Uterus (tissue), 2 donors: ENCODE results near the gene ZNF32.

Experiments used
- CTCF ChIP-seq, 4 experiments: fragments of 200-600 bp in 2 of 4; fragments of 450-650 bp in 2 of 4; sonication (generic) in 2 of 4; IDR thresholded peaks; one replicate each; pipeline ENCODE4 v1.5.1; 2016 to 2019; ENCODE audit warnings: antibody characterized with exemption in 4 of 4, mild to moderate bottlenecking in 2 of 4, moderate library complexity in 1 of 4
- POLR2A ChIP-seq, 2 donors: fragments of 450-650 bp; IDR thresholded peaks; one replicate each; pipeline ENCODE4 v1.6.1; 2016; ENCODE audit warnings: antibody characterized with exemption in 2 of 2, mild to moderate bottlenecking in 1 of 2, moderate library complexity in 1 of 2

GRCh38 chr10:43680035-43680434 is 31.4 kb upstream of the ZNF32 start:
- no peak for TF ChIP-seq CTCF (IDR thresholded peaks at IDR 0.05)
- TF ChIP-seq POLR2A (IDR thresholded peaks at IDR 0.05), result no peak
